HG02981 (cell line): Measurements from ENCODE around the gene CCNI.
"Not testable (repeated sequence)": the region's sequence is repeated elsewhere in the genome, so short reads cannot be mapped to it uniquely, and the experiment has no call there.

Source experiments
- ATAC-seq: cut with Tn5 transposase; IDR thresholded peaks from one replicate; pipeline ENCODE4 v1.9.1; 2021; ENCODE audit warnings: mild to moderate bottlenecking, moderate library complexity; ENCODE audit not compliant: unreplicated experiment

The CCNI gene

GRCh38 chr4:77082886-77083608 is 7.3 kb upstream of the CCNI start:
- no peak for ATAC-seq

GRCh38 chr4:77080806-77081205 is 5.0 kb upstream of the CCNI start:
- ATAC-seq: not testable (repeated sequence)

GRCh38 chr4:77079281-77079680 is 3.5 kb upstream of the CCNI start:
- ATAC-seq: no peak

- ATAC-seq: no peak
Measured at GRCh38 chr4:77078401-77078800, 2.6 kb upstream of the CCNI start.

GRCh38 chr4:77076889-77077635 is 1.3 kb upstream of the CCNI start:
- ATAC-seq: no peak

GRCh38 chr4:77074981-77075855 is 571 bp downstream of the CCNI start:
- peak; percentile 55 for ATAC-seq

- no peak for ATAC-seq
Measured at GRCh38 chr4:77074381-77074831, 1.4 kb downstream of the CCNI start.

- ATAC-seq: no peak
Measured at GRCh38 chr4:77073981-77074380, 1.8 kb downstream of the CCNI start.

GRCh38 chr4:77073106-77073809 is 2.5 kb downstream of the CCNI start:
- no peak for ATAC-seq

GRCh38 chr4:77072195-77072753 is 3.5 kb downstream of the CCNI start:
- no peak for ATAC-seq

- ATAC-seq: not testable (repeated sequence)
Measured at GRCh38 chr4:77069514-77069913, 6.3 kb downstream of the CCNI start.

- no peak for ATAC-seq
Measured at GRCh38 chr4:77065382-77065781, 10.4 kb downstream of the CCNI start.

GRCh38 chr4:77062856-77063255 is 12.9 kb downstream of the CCNI start:
- no peak for ATAC-seq

GRCh38 chr4:77052352-77052751 is 23.4 kb downstream of the CCNI start:
- ATAC-seq: no peak

- no peak for ATAC-seq
Measured at GRCh38 chr4:77050962-77051361, 24.8 kb downstream of the CCNI start.

GRCh38 chr4:77047037-77047436 is 28.8 kb downstream of the CCNI start:
- ATAC-seq: no peak

GRCh38 chr4:77045490-77045889 is 30.3 kb downstream of the CCNI start:
- ATAC-seq: no peak

- ATAC-seq: no peak
Measured at GRCh38 chr4:77044461-77045150, 31.2 kb downstream of the CCNI start.

GRCh38 chr4:77043507-77044136 is 32.2 kb downstream of the CCNI start:
- no peak for ATAC-seq
